Measurements from ENCODE around the gene IFITM1. TPM values are rescaled to one million over a fixed set of nuclear protein-coding genes. Genes with fewer than 3 reads are reported as not detected.
"Not testable (repeated sequence)": the region's sequence is repeated elsewhere in the genome, so short reads cannot be mapped to it uniquely, and the experiment has no call there.

Gene IFITM1
- total RNA-seq, 1 donor from 2014 or later = 208 TPM

DNA sequence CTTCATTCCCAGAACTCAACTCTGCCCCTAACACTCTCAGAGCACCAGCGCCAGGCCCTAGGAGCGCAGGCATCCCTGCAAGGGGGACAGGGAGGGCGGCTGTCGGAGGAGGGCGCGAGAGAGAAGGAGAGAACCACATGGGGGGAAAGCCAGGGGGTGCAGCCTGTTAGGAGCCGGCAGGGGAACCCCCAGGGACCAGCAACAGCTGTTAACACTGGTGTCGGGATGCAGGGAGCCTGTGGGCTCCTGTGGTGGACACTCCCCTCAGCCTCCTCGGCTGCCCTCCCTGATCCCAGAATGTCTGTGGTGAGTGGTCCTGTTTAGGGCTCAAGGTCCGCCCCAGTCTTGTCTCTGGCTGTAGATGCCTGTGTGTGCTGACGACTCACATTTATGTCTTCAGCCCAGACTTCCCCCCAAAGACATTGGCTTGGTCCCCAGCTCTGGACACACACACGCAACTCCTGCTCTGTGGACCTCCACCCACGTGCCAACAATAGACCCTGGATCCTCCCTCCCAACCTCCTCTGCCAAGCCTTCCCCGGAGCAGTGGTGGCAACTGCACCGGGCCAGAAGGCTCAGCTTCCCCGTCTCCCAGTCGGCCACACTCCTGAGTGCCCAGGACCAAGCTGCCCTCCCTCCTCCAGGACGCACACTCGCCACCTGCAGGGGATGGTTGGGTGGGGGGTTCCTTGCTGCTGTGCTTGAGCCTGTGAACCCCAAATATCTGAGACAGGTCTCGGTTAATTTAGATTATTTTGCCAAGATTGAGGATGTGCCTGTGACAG is 13.7 kb upstream of the IFITM1 start:
- Mint-ChIP-seq H3K9me3 (no peaks in the 10 kb centered on the region), H3K4me3 (no peak overlapping the region), H3K4me1 (ENCODE audit: low read depth) (peaks cover 23% of the 10 kb centered on the region), H3K27ac (peak overlapping the region; percentile 12), H3K27me3 (ENCODE audit: insufficient read depth) (peaks cover 13% of the 10 kb centered on the region), H3K36me3 (ENCODE audit: low read depth) (no peaks in the 10 kb centered on the region)
- DNase-seq (ENCODE audit: low spot score) = no peak
- intact Hi-C loops (cut with micrococcal nuclease) = no loop called here

DNA sequence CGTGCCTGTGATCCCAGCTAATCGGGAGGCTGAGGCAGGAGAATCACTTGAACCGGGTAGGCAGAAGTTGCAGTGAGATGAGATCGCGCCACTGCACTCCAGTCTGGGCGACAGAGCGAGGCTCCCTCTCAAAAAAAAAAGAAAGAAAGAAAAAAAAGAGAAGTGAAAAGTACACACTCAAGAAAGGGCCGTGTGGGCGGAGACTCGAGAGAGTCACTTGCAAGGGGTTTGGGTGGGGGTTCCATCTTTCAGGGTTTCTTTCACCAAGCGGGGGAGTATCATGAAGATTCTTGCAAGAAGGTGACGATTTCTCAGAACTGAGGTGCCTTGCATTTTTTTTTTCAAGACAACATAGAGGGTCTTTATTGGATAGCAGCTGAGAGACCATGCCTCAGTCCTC is 10.5 kb upstream of the IFITM1 start:
- Mint-ChIP-seq H3K9me3 (no peaks in the 10 kb centered on the region), H3K4me1 (ENCODE audit: low read depth) (peaks cover 34% of the 10 kb centered on the region), H3K4me3 (no peak overlapping the region), H3K27me3 (ENCODE audit: insufficient read depth) (peaks cover 11% of the 10 kb centered on the region), H3K27ac (no peak overlapping the region), H3K36me3 (ENCODE audit: low read depth) (no peaks in the 10 kb centered on the region)
- no peak for DNase-seq (ENCODE audit: low spot score)
- intact Hi-C loops (cut with micrococcal nuclease) = no loop called here

DNA sequence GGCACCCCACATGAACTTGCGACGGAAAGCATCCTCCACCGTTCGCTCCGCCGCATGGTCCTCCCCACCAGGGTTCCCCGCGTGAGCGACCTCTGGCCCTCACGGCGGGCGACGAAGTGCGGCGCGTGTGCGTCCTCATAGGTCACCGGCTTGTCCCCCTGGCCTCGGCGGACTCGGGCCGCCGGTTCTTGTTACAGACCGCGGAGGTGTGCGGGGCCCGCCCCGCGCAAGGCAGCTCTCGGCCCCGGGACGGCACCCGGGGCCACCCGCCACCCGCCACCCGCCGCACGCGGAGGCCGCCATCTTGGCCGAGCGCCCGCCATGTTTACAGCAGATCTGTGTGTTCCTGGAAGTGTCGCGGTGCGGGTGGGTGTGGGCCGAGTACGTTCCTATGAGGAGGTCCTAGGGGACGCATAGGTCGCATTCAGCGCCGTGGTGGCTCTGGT is 9.8 kb upstream of the IFITM1 start:
- intact Hi-C loops (cut with micrococcal nuclease) = loop anchor here (2.0 kb wide), 1 partner anchor 93 kb away; no protein-coding TSS in a partner anchor
- Mint-ChIP-seq H3K9me3 (no peaks in the 10 kb centered on the region), H3K27me3 (ENCODE audit: insufficient read depth) (peaks cover 11% of the 10 kb centered on the region), H3K4me3 (no peak overlapping the region), H3K27ac (no peak overlapping the region), H3K36me3 (ENCODE audit: low read depth) (peaks cover under 1% of the 10 kb centered on the region), H3K4me1 (ENCODE audit: low read depth) (peaks cover 35% of the 10 kb centered on the region)
- no peak for DNase-seq (ENCODE audit: low spot score)

DNA sequence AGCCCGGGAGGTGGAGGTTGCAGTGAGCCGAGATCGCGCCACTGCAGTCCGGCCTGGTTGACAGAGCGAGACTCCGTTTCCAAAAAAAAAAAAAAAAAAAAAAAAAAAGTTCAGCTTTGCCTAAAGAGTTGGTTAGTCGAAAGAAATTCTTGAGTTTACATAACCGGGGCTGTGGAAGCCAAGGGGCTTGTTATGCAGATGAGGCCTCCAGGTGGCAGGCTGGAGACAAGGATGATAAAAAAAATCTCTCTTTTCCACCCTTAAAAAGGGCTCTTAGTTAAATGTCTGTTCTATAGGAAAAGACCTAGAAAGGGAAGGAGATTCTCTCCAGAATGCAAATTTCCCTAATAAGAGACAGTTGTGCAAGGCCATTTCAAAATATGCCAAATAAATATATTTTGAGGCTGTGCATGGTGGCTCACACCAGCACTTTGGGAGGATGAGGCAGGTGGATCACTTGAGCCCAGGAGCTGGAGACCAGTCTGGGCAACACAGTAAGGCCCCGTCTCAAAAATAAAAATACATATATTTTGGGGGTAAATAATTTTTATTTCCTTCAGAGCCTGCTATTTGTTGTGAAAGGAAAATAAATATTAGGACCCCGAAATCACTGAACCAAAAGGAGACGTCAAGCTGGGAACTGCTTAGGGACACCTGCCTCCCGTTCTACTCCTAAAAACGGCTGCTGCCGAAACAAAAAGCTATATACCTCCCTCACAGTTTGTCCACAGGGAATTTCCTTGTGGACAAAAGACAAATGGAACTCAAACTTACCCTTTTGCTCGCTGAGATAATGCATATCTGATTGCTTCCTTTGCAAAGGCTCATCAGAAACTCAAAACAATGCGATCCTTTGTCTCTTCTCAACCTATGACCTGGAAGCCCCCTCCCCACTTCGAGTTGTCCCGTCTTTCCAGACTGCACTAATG is 8.7 kb upstream of the IFITM1 start:
- H3K36me3 Mint-ChIP-seq (ENCODE audit: low read depth) = peaks cover 7% of the 10 kb centered on the region
- H3K4me1 Mint-ChIP-seq (ENCODE audit: low read depth) = peaks cover 43% of the 10 kb centered on the region
- no peak for DNase-seq (ENCODE audit: low spot score)
- intact Hi-C loops (cut with micrococcal nuclease) = loop anchor here (2.0 to 5.0 kb wide), 3 partner anchors 92 to 212 kb away; no protein-coding TSS in a partner anchor
- H3K27ac Mint-ChIP-seq = no peak overlapping the region
- peaks cover 10% of the 10 kb centered on the region for H3K27me3 Mint-ChIP-seq (ENCODE audit: insufficient read depth)
- H3K9me3 Mint-ChIP-seq = no peaks in the 10 kb centered on the region
- no peak overlapping the region for H3K4me3 Mint-ChIP-seq

DNA sequence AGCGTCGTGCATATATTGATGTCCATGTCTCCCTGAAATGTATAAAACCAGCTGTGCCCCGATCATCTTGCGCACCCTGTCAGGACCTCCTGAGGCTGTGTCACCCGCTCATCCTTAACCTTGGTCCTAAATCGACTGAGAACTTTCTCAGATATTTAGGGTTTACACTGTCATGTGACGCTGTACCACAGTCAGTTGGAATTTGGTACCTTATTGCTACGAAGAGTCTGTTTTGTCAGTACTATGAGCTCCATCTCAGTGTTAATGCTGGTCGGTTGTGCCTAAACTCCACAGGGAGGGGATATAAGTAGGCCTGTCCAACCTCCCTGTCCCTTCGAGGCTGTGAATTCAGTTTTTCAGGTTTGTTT is 8.0 kb upstream of the IFITM1 start:
- no peaks in the 10 kb centered on the region for H3K9me3 Mint-ChIP-seq
- intact Hi-C loops (cut with micrococcal nuclease) = loop anchor here (2.0 to 5.0 kb wide), 3 partner anchors 91 to 211 kb away; no protein-coding TSS in a partner anchor
- peaks cover 4% of the 10 kb centered on the region for H3K27me3 Mint-ChIP-seq (ENCODE audit: insufficient read depth)

DNA sequence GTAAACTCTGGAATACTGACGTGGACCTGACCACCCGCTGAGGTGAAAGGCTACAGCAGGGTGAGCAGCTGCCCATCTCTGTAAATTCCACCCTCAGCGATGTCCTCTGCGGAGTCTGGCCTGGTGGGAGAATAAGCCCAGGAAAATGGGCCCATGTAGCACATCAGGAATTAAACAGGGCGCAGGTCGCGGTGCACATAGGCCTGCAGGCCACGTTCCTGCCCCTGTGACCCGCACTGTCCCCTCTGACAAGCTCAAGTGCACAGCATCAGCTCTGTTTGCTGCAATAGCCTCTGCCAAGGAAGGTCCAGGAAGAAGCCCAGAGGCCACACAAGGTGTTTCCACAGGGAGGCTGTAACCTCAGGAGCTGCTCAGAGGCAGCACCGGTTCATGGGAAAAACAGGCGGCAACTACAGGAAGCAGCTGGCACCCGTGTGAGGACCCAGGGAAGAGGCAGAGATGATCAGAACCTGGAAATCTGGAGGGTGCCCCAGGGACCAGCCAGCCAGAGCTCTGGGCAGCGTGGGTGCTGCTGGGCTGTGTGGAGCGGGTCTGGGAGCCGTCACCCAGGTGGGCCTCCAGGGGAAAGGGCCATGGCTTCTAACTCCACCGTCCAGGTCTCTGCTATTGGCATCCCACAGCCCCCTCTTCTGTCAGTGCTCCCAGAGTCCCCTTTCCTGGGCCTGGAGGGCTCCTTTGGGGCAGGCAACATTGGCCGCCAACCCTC is 7.0 kb upstream of the IFITM1 start:
- peaks cover 41% of the 10 kb centered on the region for H3K4me1 Mint-ChIP-seq (ENCODE audit: low read depth)
- H3K9me3 Mint-ChIP-seq = no peaks in the 10 kb centered on the region
- intact Hi-C loops (cut with micrococcal nuclease) = loop anchor here (1.0 to 5.0 kb wide), 3 partner anchors 13 to 210 kb away; partner anchors contain the start of gene IFITM3
- DNase-seq (ENCODE audit: low spot score) = no peak
- peak overlapping the region; percentile 61 for H3K27ac Mint-ChIP-seq
- no peaks in the 10 kb centered on the region for H3K27me3 Mint-ChIP-seq (ENCODE audit: insufficient read depth)
- peaks cover 7% of the 10 kb centered on the region for H3K36me3 Mint-ChIP-seq (ENCODE audit: low read depth)
- H3K4me3 Mint-ChIP-seq = peak overlapping the region; percentile 92

More for the DNA sequence above, 8.0 kb upstream of the IFITM1 start:
- no peak overlapping the region for H3K27ac Mint-ChIP-seq
- no peak overlapping the region for H3K4me3 Mint-ChIP-seq
- DNase-seq (ENCODE audit: low spot score) = no peak
- peaks cover 7% of the 10 kb centered on the region for H3K36me3 Mint-ChIP-seq (ENCODE audit: low read depth)
- peaks cover 38% of the 10 kb centered on the region for H3K4me1 Mint-ChIP-seq (ENCODE audit: low read depth)

DNA sequence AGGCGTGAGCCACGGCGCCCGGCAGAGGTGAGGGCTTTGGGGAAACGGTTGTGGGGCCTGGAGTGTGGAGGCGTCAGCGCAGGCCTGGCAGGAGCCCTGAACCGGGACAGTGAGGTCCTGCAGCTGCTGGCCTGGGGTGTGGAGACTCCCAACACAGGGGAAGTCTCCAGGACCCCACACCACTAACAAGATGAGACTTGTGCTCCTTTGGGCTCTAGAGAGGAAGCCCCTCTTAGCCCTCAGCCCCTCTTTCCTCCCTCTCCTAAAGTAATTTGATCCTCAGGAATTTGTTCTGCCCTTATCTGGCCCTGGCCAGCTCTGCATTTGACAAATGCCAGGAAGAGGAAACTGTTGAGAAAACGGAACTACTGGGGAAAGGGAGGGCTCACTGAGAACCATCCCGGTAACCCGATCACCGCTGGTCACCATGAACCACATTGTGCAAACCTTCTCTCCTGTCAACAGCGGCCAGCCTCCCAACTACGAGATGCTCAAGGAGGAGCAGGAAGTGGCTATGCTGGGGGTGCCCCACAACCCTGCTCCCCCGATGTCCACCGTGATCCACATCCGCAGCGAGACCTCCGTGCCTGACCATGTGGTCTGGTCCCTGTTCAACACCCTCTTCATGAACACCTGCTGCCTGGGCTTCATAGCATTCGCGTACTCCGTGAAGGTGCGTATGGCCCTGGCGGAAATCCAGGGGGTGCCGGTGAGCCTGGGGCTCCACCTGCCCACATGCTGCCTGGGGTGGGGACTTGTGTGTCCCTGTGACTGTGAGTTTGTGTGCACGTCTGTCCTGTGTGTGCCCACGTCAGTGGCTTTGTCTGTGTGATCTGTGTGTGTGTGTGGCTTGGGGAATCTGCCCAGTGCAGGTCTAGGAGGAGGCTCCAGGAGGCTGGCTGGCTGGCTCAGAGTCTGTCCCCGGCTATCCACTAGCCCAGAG is 5.8 kb upstream of the IFITM1 start, which contains the start of gene IFITM2:
Gene IFITM2, plus strand, starts transcription at position 51 of the 943 bp plus-strand sequence. Its CDS starts 377 bp downstream, at position 428.
- Mint-ChIP-seq H3K27ac (peak within 1 kb of the TSS; percentile 95), H3K4me3 (peak within 1 kb of the TSS; percentile 92), H3K4me1 (ENCODE audit: low read depth) (peaks cover 44% of the 10 kb centered on the region)
- not testable (repeated sequence) for H3K9me3 Mint-ChIP-seq; H3K27me3 Mint-ChIP-seq (ENCODE audit: insufficient read depth); H3K36me3 Mint-ChIP-seq (ENCODE audit: low read depth)
- peak; percentile 61 for DNase-seq (ENCODE audit: low spot score)
- intact Hi-C loops (cut with micrococcal nuclease) = loop anchor here (1.0 to 5.0 kb wide), 6 partner anchors 12 to 209 kb away; partner anchors contain the start of genes IFITM3 and PGGHG

DNA sequence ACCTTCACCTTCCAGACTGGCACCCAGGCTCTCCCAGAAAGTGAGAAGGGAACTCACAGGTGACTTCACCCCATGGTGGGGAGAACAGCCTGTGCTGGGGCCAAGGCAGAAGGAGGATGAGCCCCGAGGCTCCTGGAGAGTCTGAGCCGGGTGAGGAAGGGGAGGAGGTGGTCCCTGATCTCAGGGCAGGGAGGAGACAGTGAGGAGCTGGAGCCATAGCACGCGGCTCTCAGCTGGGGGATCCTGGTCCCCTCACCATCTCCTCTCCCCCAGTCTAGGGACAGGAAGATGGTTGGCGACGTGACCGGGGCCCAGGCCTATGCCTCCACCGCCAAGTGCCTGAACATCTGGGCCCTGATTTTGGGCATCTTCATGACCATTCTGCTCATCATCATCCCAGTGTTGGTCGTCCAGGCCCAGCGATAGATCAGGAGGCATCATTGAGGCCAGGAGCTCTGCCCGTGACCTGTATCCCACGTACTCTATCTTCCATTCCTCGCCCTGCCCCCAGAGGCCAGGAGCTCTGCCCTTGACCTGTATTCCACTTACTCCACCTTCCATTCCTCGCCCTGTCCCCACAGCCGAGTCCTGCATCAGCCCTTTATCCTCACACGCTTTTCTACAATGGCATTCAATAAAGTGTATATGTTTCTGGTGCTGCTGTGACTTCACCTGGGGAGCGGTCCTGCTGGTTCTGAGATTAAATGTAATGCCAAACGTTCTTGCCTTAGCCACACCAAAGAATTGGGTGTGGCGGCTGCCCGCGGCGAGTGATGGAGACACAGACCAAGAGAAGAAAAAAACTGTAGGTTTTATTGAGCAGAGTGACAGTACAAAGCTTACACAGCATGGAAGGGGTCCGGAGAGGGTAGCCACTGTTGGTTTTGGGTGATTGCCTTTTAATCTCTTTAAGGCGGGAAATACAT is 4.8 kb upstream of the IFITM1 start:
- DNase-seq (ENCODE audit: low spot score); H3K9me3 Mint-ChIP-seq; H3K27me3 Mint-ChIP-seq (ENCODE audit: insufficient read depth); H3K36me3 Mint-ChIP-seq (ENCODE audit: low read depth): not testable (repeated sequence)
- Mint-ChIP-seq H3K4me3 (peak overlapping the region; percentile 92), H3K4me1 (ENCODE audit: low read depth) (peaks cover 49% of the 10 kb centered on the region), H3K27ac (peak overlapping the region; percentile 95)
- intact Hi-C loops (cut with micrococcal nuclease) = loop anchor here (2.0 to 5.0 kb wide), 5 partner anchors 20 to 208 kb away; partner anchors contain the start of gene PGGHG

DNA sequence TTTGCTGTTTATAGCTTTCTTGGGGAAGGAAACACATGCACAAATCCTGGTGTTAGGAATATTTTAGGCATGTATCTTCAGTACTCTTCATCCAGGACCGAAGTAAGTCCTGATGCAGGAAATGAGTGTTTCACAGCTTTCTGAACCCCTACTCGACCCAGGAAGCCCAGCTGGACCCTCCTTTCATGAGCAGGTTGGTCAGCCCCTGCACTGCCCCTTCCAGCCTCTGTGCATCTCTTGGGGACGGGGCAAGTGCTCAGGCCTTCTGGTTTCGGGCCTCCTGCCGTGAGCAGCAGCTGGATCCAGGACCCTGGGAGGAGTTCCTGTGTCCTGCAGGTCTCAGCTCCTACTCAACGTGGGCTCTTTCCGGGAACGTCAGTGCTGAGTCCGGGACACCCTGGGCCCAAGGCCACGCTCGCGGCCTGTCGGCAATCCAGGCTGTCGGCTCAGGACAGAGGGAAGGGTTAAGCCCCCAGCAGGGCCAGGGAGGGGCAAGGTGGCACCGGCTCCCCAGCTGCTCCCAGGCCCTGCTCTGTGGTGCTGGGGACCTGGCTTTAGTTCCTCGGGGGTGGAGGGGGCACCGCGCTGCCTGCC is 3.8 kb upstream of the IFITM1 start:
- intact Hi-C loops (cut with micrococcal nuclease) = loop anchor here (2.0 to 5.0 kb wide), 6 partner anchors 21 to 207 kb away; partner anchors contain the start of gene PGGHG
- H3K4me1 Mint-ChIP-seq (ENCODE audit: low read depth) = peaks cover 47% of the 10 kb centered on the region
- H3K4me3 Mint-ChIP-seq = peak overlapping the region; percentile 92
- H3K9me3 Mint-ChIP-seq; H3K27me3 Mint-ChIP-seq (ENCODE audit: insufficient read depth); DNase-seq (ENCODE audit: low spot score); H3K36me3 Mint-ChIP-seq (ENCODE audit: low read depth): not testable (repeated sequence)
- H3K27ac Mint-ChIP-seq = peak overlapping the region; percentile 95

DNA sequence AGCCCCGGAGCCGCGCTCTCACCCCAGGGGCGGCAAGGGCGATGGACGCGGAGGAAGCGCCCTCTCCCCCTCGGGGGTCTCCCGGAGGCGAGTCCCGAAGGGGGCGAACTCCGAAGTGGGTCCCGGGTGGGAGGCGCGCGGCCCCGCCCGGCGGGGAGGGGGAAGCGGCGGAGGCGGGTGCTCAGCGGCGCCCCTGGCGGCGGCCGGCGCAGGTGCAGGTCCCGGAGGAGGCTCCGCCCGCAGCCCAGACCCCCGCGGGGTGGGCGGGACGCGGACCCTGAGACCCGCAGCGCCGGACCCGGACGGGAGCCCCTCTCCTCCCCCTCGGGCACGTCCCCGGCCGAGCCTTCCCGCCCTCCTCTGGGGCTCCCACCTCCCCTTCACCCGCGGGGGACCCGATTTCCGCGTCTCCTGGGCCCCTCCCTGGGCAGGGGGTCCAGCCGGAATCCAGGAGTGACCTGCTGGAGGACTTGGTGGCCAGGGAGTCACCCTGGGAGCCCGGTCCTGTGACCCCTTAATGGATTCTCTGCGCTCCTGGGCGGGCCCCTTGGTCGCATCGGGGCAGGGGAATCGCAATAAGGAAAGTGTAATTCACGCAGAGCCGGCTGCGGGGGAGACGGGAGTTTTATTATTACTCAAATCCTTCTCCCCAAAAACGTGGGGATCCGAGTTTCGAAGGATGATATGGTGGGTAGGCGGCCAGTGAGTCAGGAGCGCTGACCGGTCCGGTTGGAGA is 2.7 kb upstream of the IFITM1 start:
- Mint-ChIP-seq H3K36me3 (ENCODE audit: low read depth) (peaks cover 13% of the 10 kb centered on the region), H3K4me3 (peak overlapping the region; percentile 93), H3K27ac (peak overlapping the region; percentile 98), H3K4me1 (ENCODE audit: low read depth) (peaks cover 37% of the 10 kb centered on the region)
- not testable (repeated sequence) for H3K27me3 Mint-ChIP-seq (ENCODE audit: insufficient read depth); DNase-seq (ENCODE audit: low spot score); H3K9me3 Mint-ChIP-seq
- intact Hi-C loops (cut with micrococcal nuclease) = loop anchor here (5.0 kb wide), 1 partner anchor 106 kb away; no protein-coding TSS in a partner anchor
